Prostate gland (tissue), 2 donors: ENCODE results near the gene CEP85L. TPM values are rescaled to one million over a fixed set of nuclear protein-coding genes. Genes with fewer than 3 reads are reported as not detected.

Experiments
- DNase-seq: peaks from one replicate; pipeline ENCODE4 v3.0.0-alpha.2; 2019; ENCODE audit warnings: low spot score
- H3K27ac ChIP-seq, 2 donors: fragments of 200-600 bp; sonication (generic); 2 replicates each; pipeline ENCODE4 v1.5.1; 2017 to 2019
- H3K27me3 ChIP-seq: fragments of 200-600 bp; sonication (generic); replicated peaks from 2 replicates; pipeline ENCODE4 v1.5.1; 2019; ENCODE audit not compliant: insufficient read depth
- H3K36me3 ChIP-seq, 2 donors: fragments of 200-600 bp; sonication (generic); 1 replicate in 1 of 2; 2 replicates in 1 of 2; pipeline versions ENCODE4 v1.5.1 to v1.8.1; 2017 to 2019
- H3K4me1 ChIP-seq: fragments of 200-600 bp; sonication (generic); replicated peaks from 2 replicates; pipeline ENCODE4 v1.5.1; 2019
- H3K4me3 ChIP-seq, 2 donors: fragments of 200-600 bp; sonication (generic); 2 replicates each; pipeline ENCODE4 v1.5.1; 2017 to 2019
- H3K9me3 ChIP-seq: fragments of 200-600 bp; sonication (generic); 2 replicates; pipeline ENCODE4 v1.5.1; 2017
- POLR2A ChIP-seq: fragments of 450-650 bp; IDR thresholded peaks from one replicate; pipeline ENCODE4 v1.6.1; 2016; ENCODE audit warnings: antibody characterized with exemption, mild to moderate bottlenecking
- POLR2AphosphoS5 ChIP-seq: sonication (generic); formaldehyde crosslinking; IDR thresholded peaks from one replicate; pipeline ENCODE4 v1.6.1; 2017; ENCODE audit warnings: antibody characterized with exemption
- WGBS: methylation state at CpG from one replicate; pipeline ENCODE4 v1.1.5; 2018; 5-methylcytosine and 5-hydroxymethylcytosine counted together
- intact Hi-C: fragments of 100-400 bp; cut with DNase I; formaldehyde crosslinking; loops from one replicate; pipeline ENCODE4 v1.14.2; 2022
- total RNA-seq, 2 donors: library from RNA; depleted of rRNA; stranded (reverse); fragments of >200 nt; gene quantifications; one replicate each; pipeline ENCODE4 v1.1.0, GENCODE V29; 2016
- TF ChIP-seq, protein P1 (sequence below), 4 experiments: fragments of 200-600 bp in 2 of 4; fragments of 450-650 bp in 2 of 4; sonication (generic) in 2 of 4; IDR thresholded peaks; 1 replicate in 3 of 4; 2 replicates in 1 of 4; pipeline ENCODE4 v1.5.1; 2016 to 2019; ENCODE audit warnings: antibody characterized with exemption in 4 of 4, mild to moderate bottlenecking in 2 of 4, moderate library complexity in 2 of 4

CEP85L gene
- total RNA-seq, 2 donors from 2014 or later, result 2.7 to 33.5 TPM

DNA sequence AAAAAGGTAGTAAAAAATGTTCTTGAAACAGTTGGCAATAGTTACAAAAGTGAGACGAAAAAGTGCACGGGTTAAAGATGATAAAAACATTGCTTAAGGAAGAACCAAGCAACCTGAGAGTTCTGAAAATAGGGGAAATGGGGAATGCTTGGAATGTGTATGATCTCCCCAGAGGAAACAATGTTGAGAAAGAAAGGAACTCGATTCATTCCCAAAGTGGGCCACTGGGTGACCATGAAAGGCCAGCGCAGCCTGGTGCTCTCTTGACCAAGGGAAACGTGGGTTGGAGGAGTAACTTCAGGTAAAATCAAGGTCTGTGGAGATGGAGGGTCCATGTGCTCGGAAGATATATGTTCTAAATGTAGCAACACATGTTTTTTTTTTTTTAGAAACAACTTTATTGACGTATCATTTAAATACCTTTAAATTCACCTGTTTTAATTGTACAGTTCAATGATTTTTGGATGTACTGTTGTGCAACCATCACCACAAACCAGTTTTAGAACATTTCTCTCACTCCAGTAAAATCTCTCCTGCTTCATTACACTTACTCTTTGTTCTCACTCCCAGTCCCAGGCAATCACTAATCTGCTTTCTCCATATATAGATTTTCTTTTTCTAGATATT is 34.5 kb upstream of the CEP85L start:
- 81% methylated on average over 7 of the region's 7 CpGs for WGBS
- Histone ChIP-seq H3K4me3 (no peak overlapping the region), H3K27me3 (no peaks in the 10 kb centered on the region), H3K4me1 (no peaks in the 10 kb centered on the region), H3K36me3 (no peaks in the 10 kb centered on the region), H3K9me3 (no peaks in the 10 kb centered on the region), H3K27ac (no peak overlapping the region)
- intact Hi-C loops, result no loop called here
- TF ChIP-seq POLR2A (no peak), POLR2AphosphoS5 (no peak)
- TF ChIP-seq, protein P1, sequence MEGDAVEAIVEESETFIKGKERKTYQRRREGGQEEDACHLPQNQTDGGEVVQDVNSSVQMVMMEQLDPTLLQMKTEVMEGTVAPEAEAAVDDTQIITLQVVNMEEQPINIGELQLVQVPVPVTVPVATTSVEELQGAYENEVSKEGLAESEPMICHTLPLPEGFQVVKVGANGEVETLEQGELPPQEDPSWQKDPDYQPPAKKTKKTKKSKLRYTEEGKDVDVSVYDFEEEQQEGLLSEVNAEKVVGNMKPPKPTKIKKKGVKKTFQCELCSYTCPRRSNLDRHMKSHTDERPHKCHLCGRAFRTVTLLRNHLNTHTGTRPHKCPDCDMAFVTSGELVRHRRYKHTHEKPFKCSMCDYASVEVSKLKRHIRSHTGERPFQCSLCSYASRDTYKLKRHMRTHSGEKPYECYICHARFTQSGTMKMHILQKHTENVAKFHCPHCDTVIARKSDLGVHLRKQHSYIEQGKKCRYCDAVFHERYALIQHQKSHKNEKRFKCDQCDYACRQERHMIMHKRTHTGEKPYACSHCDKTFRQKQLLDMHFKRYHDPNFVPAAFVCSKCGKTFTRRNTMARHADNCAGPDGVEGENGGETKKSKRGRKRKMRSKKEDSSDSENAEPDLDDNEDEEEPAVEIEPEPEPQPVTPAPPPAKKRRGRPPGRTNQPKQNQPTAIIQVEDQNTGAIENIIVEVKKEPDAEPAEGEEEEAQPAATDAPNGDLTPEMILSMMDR (IDR thresholded peaks at IDR 0.05), result no peak
- DNase-seq, result no peak

DNA sequence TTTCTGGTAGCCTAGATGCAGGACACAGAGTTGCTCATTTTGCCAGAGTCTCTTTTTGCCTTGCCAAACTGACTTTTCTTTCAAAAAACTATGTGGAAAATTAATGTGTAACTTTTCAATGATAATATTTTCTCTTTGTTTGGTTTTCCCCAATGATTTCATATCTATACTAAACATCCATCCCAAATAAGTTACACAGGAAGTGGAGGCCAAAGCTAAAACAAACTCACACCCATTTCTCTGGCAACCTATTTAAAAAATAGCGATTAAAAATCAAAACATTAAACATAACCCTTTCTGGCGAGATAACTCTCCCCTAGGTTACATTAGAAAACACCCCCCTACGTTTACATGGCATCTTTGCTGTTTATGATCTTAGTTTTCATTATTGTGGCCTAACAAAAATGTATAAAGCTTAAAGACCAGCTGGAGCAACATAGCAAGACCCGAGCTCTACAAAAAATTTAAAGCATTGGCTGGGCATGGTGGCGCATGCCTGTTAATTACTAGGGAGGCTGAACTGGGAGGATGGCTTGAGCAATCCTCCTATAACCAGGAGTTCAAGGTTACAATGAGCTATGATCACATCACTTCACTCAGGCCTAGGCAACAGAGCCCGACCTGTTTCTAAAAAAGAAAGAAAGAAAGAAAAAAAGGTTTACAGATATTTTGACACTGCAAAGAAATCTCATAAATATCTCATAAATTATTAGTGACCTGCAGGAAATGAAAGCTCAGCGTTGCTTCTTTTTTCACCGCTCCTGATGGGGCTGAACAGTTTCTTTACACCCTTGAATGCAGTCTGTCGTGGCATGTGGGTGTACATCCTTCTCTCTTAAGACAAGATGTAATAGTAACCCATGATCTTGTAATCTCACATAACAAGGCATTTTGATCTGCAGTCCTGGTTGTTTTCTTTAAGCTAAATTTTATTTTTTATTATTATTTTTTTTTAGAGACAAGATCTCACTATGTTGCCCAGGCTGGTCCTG is 32.8 kb upstream of the CEP85L start:
- no peak for DNase-seq
- Histone ChIP-seq H3K27ac (no peak overlapping the region), H3K4me1 (no peaks in the 10 kb centered on the region), H3K9me3 (no peaks in the 10 kb centered on the region), H3K36me3 (no peaks in the 10 kb centered on the region), H3K27me3 (no peaks in the 10 kb centered on the region), H3K4me3 (no peak overlapping the region)
- WGBS, result 84% methylated on average over 9 of the region's 9 CpGs
- TF ChIP-seq, protein P1 (IDR thresholded peaks at IDR 0.05), result no peak
- TF ChIP-seq POLR2AphosphoS5, result no peak
- TF ChIP-seq POLR2A, result no peak
- intact Hi-C loops, result no loop called here

DNA sequence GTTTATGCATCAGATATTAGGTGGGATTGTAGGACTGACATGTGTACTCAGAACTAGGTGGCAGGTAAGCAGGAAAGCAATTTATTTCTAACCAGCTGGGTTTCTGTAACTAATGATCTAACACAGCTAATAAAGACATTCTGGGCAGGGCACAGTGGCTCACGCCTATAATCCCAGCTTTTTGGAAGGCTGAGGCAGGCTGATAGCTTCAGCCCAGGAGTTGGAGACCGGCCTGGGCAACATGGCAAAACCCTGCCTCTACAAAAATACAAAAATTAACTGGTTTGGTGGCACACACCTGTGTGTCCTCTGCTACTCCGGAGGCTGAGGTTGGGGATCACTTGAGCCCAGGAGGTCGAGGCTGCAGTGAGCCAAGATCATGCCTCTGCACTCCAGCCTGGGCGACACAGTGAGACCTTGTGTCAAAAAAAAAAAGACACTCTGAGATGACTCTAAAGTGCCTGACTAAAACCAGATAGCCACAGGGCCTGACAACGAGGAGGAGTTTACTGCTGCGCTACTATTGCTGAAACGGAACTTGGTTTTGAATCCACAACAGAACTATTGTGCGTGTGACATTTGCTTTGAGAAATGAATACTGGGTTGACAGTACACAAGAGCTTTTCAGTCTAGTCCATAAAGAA is 29.2 kb upstream of the CEP85L start:
- intact Hi-C loops, result no loop called here
- Histone ChIP-seq H3K4me1 (no peaks in the 10 kb centered on the region), H3K9me3 (no peaks in the 10 kb centered on the region), H3K27me3 (no peaks in the 10 kb centered on the region), H3K36me3 (no peaks in the 10 kb centered on the region), H3K27ac (no peak overlapping the region), H3K4me3 (no peak overlapping the region)
- DNase-seq, result no peak
- 88% methylated on average over 9 of the region's 9 CpGs for WGBS
- TF ChIP-seq POLR2AphosphoS5 (no peak), POLR2A (no peak)
- TF ChIP-seq, protein P1 (IDR thresholded peaks at IDR 0.05), result no peak

DNA sequence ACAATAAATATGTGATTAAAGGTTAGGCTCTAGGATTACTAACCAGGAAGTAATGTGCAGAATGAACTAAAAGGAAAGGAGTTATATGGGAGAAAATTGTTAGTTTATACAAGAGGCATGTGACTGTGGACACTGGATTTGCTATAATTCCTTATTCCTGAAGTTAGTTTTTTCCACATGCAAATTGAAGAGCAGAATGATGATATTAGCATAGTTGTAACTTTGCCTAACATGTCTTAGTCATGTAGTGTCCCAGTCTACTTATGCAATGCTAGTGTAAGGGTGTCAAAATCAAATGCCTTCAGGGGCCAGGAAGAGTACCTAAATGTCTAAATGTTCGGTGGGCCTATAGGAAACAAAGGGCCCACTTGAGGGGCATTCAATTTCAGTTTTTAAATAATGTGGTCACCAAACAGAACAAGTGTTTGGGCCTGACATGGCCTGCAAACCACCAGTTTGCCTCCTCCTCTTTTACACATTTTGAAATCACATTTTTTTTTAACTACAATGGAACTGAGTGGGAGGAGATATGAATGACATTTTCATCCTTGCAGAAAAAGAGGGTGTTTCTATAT is 28.0 kb upstream of the CEP85L start:
- Histone ChIP-seq H3K27me3 (no peaks in the 10 kb centered on the region), H3K4me3 (no peak overlapping the region), H3K27ac (no peak overlapping the region), H3K4me1 (no peaks in the 10 kb centered on the region), H3K9me3 (no peaks in the 10 kb centered on the region), H3K36me3 (no peaks in the 10 kb centered on the region)
- intact Hi-C loops, result no loop called here
- no peak for TF ChIP-seq POLR2A
- TF ChIP-seq, protein P1 (IDR thresholded peaks at IDR 0.05), result no peak
- TF ChIP-seq POLR2AphosphoS5, result no peak
- DNase-seq, result no peak
- 62% methylated on average over 1 of the region's 1 CpG for WGBS
